ENCODE results near the gene TWIST2. TPM values are rescaled to one million over a fixed set of nuclear protein-coding genes. Genes with fewer than 3 reads are reported as not detected.

TWIST2 gene
- total and polyA plus RNA-seq, 10 of the 15 experiments (the other 5 are each of a cell fraction or from before 2014, with no cell fraction given): not detected

DNA sequence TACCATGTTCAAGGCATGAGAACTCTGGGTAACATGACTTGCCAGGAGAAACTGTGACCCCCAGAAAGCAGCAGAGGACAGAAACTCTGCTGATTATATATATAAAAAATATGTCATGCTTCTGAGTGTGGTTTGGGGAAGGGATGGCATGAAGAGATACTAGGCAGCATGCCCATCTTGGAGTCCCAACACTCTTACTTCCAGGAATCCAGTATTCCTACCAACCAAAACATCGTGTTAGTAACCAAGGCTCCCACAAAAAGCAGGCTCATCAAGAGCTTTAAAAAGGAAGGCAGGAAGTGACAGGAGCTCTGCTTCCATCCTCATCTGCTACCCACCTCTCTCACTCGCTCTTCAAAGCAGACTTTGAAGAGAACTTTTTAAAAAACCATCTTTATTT is 31.6 kb upstream of the TWIST2 start:
- Histone ChIP-seq H3K4me2 (ENCODE audit: control insufficient read depth, insufficient read depth) (no peak overlapping the region), H4K20me1 (ENCODE audit: control insufficient read depth, insufficient read depth) (no peaks in the 10 kb centered on the region), H3K36me3 (ENCODE audit: control insufficient read depth in 2 of 2, insufficient read depth in 2 of 2, low read length in 1 of 2) (no peaks in the 10 kb centered on the region), H3K9me3 (replicated peaks; ENCODE audit: control insufficient read depth, insufficient read depth, low read length) (no peaks in the 10 kb centered on the region), H3K27me3 (replicated peaks in 1 of 2; ENCODE audit: control insufficient read depth in 2 of 2, insufficient read depth in 2 of 2, low read length in 1 of 2) (no peaks in the 10 kb centered on the region), H3K79me2 (ENCODE audit: control insufficient read depth, insufficient read depth, low read length) (no peaks in the 10 kb centered on the region), H3K4me3 (no peak overlapping the region), H3K27ac (ENCODE audit: control insufficient read depth, insufficient read depth) (no peak overlapping the region), H2AFZ (ENCODE audit: control insufficient read depth, low read depth, low read length) (no peak overlapping the region), H3K4me1 (ENCODE audit: control insufficient read depth, insufficient read depth, low read length) (no peaks in the 10 kb centered on the region), H3K9ac (ENCODE audit: control insufficient read depth, insufficient read depth, low read length) (no peak overlapping the region)
- SMC1A ChIA-PET (ENCODE audit: uncharacterized antibody, unreplicated experiment): no interaction called here
- intact Hi-C loops (cut with micrococcal nuclease; ENCODE audit: unreplicated experiment): no loop called here
- no peak for FAIRE-seq
- RAD21 ChIA-PET (ENCODE audit: unreplicated experiment): no interaction called here
- no TSS peak for BruUV-seq (replicated peaks)
- WGBS (ENCODE audit: insufficient coverage, insufficient replicate concordance, low lambda C conversion rate, missing lambda C conversion rate): 0% methylated on average over 2 of the region's 2 CpGs
- POLR2A ChIA-PET: no interaction called here
- CTCF ChIA-PET: no interaction called here
- DNase-seq (ENCODE audit: low read depth, low spot score): no peak
- in situ Hi-C loops (cut with MboI): no loop called here
- ATAC-seq: no peak
- TF ChIP-seq HDGF (IDR thresholded peaks at IDR 0.05) (no peak), BRCA1 (IDR thresholded peaks at IDR 0.05; ENCODE audit: low read depth, low read length) (no peak), STAT3 (IDR thresholded peaks at IDR 0.05; ENCODE audit: low read depth, low read length) (no peak), CHD1 (IDR thresholded peaks at IDR 0.05; ENCODE audit: low read depth, low read length) (no peak), PAX8 (IDR thresholded peaks at IDR 0.05) (no peak), KAT2A (conservative IDR thresholded peaks at IDR 0.05; ENCODE audit: control insufficient read depth, low read depth, low read length) (no peak), TCF7 (IDR thresholded peaks at IDR 0.05; ENCODE audit: borderline replicate concordance) (no peak)
- TF ChIP-seq, protein P1, sequence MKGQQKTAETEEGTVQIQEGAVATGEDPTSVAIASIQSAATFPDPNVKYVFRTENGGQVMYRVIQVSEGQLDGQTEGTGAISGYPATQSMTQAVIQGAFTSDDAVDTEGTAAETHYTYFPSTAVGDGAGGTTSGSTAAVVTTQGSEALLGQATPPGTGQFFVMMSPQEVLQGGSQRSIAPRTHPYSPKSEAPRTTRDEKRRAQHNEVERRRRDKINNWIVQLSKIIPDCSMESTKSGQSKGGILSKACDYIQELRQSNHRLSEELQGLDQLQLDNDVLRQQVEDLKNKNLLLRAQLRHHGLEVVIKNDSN (IDR thresholded peaks at IDR 0.05; ENCODE audit: borderline replicate concordance, extremely low read length, insufficient read depth, low read depth, low read length): no peak
- TF ChIP-seq, protein P2, sequence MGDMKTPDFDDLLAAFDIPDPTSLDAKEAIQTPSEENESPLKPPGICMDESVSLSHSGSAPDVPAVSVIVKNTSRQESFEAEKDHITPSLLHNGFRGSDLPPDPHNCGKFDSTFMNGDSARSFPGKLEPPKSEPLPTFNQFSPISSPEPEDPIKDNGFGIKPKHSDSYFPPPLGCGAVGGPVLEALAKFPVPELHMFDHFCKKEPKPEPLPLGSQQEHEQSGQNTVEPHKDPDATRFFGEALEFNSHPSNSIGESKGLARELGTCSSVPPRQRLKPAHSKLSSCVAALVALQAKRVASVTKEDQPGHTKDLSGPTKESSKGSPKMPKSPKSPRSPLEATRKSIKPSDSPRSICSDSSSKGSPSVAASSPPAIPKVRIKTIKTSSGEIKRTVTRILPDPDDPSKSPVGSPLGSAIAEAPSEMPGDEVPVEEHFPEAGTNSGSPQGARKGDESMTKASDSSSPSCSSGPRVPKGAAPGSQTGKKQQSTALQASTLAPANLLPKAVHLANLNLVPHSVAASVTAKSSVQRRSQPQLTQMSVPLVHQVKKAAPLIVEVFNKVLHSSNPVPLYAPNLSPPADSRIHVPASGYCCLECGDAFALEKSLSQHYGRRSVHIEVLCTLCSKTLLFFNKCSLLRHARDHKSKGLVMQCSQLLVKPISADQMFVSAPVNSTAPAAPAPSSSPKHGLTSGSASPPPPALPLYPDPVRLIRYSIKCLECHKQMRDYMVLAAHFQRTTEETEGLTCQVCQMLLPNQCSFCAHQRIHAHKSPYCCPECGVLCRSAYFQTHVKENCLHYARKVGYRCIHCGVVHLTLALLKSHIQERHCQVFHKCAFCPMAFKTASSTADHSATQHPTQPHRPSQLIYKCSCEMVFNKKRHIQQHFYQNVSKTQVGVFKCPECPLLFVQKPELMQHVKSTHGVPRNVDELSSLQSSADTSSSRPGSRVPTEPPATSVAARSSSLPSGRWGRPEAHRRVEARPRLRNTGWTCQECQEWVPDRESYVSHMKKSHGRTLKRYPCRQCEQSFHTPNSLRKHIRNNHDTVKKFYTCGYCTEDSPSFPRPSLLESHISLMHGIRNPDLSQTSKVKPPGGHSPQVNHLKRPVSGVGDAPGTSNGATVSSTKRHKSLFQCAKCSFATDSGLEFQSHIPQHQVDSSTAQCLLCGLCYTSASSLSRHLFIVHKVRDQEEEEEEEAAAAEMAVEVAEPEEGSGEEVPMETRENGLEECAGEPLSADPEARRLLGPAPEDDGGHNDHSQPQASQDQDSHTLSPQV (IDR thresholded peaks at IDR 0.05): no peak
- TF ChIP-seq, protein P3, sequence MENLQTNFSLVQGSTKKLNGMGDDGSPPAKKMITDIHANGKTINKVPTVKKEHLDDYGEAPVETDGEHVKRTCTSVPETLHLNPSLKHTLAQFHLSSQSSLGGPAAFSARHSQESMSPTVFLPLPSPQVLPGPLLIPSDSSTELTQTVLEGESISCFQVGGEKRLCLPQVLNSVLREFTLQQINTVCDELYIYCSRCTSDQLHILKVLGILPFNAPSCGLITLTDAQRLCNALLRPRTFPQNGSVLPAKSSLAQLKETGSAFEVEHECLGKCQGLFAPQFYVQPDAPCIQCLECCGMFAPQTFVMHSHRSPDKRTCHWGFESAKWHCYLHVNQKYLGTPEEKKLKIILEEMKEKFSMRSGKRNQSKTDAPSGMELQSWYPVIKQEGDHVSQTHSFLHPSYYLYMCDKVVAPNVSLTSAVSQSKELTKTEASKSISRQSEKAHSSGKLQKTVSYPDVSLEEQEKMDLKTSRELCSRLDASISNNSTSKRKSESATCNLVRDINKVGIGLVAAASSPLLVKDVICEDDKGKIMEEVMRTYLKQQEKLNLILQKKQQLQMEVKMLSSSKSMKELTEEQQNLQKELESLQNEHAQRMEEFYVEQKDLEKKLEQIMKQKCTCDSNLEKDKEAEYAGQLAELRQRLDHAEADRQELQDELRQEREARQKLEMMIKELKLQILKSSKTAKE (IDR thresholded peaks at IDR 0.05; ENCODE audit: low read depth, poor library complexity, severe bottlenecking): no peak
- TF ChIP-seq, protein P4, sequence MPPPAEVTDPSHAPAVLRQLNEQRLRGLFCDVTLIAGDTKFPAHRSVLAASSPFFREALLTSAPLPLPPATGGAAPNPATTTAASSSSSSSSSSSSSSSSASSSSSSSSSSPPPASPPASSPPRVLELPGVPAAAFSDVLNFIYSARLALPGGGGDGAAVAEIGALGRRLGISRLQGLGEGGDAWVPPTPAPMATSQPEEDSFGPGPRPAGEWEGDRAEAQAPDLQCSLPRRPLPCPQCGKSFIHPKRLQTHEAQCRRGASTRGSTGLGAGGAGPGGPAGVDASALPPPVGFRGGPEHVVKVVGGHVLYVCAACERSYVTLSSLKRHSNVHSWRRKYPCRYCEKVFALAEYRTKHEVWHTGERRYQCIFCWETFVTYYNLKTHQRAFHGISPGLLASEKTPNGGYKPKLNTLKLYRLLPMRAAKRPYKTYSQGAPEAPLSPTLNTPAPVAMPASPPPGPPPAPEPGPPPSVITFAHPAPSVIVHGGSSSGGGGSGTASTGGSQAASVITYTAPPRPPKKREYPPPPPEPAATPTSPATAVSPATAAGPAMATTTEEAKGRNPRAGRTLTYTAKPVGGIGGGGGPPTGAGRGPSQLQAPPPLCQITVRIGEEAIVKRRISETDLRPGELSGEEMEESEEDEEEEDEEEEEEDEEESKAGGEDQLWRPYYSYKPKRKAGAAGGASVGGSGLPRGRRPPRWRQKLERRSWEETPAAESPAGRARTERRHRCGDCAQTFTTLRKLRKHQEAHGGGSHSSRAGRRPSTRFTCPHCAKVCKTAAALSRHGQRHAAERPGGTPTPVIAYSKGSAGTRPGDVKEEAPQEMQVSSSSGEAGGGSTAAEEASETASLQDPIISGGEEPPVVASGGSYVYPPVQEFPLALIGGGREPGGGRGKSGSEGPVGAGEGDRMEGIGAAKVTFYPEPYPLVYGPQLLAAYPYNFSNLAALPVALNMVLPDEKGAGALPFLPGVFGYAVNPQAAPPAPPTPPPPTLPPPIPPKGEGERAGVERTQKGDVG (CRISPR knock-in tag; IDR thresholded peaks at IDR 0.05): no peak
- TF ChIP-seq, protein P5, sequence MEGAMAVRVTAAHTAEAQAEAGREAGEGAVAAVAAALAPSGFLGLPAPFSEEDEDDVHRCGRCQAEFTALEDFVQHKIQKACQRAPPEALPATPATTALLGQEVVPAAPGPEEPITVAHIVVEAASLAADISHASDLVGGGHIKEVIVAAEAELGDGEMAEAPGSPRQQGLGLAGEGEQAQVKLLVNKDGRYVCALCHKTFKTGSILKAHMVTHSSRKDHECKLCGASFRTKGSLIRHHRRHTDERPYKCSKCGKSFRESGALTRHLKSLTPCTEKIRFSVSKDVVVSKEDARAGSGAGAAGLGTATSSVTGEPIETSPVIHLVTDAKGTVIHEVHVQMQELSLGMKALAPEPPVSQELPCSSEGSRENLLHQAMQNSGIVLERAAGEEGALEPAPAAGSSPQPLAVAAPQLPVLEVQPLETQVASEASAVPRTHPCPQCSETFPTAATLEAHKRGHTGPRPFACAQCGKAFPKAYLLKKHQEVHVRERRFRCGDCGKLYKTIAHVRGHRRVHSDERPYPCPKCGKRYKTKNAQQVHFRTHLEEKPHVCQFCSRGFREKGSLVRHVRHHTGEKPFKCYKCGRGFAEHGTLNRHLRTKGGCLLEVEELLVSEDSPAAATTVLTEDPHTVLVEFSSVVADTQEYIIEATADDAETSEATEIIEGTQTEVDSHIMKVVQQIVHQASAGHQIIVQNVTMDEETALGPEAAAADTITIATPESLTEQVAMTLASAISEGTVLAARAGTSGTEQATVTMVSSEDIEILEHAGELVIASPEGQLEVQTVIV (IDR thresholded peaks at IDR 0.05; ENCODE audit: borderline replicate concordance, partially characterized antibody): no peak
